ENCODE results near the gene NPDC1.

NPDC1 gene

GRCh38 chr9:137046088-137046787 lies at the start of gene NPDC1:
TSS of gene NPDC1 (minus strand) at chr9:137046177. CDS start at chr9:137045989, 188 bp downstream.
- DNase-seq (ENCODE audit: low read depth), result no peak

DNA sequence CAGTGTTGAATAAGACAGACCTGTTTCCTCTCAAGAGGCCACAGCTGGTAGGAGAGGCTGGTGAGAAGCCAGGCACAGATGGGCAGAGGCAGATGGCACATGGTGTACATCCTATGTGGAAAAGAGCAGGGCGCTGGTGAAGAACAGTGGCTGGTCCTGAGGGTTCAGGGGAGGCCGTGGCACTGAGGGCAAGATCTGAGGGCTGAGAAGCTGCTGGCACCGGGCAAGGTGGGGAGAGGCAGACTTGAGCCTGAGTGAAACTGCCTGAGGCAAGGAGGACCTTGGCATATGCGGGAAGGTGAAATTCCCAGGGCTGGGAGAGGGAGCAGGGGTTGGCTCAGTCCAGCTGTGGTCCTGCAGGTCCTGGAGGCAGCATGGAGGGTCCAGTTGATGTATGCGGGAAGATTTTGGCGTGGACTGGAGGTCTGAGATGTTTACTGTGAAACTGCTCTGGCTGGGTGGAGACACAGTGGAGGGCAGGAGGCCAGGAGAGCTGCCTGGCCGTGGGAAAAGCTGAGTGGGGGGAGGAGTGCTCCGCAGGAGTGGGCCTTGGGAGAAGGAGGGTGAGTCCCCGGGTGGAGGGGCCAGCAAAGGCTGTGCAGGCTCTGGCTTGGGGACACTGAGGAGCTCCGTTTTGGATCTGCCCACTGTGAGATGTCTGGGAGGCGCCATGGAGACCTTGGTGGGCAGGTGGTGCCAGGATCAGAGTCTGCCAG lies 43.4 kb upstream of the NPDC1 start:
- no peak for DNase-seq (ENCODE audit: low read depth)

DNA sequence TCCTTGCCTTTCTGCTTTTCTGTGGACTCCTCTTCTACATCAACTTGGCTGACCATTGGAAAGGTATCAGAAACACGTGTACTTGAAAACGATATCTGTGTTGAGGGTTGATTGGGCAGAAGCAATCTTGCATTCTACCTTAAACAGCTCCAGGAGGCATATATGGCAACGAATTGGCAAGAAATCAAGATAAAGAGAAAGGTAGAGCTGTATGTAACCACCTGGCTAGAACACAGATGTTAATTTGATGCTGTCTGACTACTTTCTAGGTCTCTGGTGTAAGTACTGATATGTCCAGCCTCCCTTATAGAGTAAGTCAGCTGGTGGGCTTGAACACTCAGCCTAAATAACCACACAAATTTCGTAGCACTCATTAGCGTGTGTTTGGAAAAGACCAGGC lies 42.1 kb upstream of the NPDC1 start:
- DNase-seq (ENCODE audit: low read depth), result no peak

DNA sequence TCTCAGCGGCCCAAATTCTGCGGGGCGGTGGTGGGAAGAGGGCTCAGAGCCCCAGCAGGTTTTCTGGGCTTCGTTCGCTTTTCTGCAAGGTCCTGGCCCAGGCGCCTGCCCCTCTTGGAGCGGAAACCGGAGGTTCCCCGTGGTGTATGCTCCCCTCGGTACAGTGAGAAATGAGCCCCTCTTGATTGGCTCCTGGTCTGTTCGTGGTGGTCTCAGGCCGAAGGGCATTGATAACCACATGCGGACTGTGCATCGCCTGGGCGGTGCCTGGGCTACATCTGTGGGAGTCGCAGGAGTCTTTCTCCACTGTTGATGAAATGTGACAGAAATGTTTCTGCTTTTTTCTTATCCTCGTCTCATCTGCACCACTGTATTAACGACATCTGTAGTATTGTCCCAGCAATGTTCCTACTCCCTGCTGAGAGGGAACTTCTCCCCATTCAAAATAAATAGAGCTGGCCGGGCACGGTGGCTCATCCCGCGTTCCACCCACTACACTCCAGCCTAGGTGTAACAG lies 41.5 kb upstream of the NPDC1 start:
- DNase-seq (ENCODE audit: low read depth), result no peak

DNA sequence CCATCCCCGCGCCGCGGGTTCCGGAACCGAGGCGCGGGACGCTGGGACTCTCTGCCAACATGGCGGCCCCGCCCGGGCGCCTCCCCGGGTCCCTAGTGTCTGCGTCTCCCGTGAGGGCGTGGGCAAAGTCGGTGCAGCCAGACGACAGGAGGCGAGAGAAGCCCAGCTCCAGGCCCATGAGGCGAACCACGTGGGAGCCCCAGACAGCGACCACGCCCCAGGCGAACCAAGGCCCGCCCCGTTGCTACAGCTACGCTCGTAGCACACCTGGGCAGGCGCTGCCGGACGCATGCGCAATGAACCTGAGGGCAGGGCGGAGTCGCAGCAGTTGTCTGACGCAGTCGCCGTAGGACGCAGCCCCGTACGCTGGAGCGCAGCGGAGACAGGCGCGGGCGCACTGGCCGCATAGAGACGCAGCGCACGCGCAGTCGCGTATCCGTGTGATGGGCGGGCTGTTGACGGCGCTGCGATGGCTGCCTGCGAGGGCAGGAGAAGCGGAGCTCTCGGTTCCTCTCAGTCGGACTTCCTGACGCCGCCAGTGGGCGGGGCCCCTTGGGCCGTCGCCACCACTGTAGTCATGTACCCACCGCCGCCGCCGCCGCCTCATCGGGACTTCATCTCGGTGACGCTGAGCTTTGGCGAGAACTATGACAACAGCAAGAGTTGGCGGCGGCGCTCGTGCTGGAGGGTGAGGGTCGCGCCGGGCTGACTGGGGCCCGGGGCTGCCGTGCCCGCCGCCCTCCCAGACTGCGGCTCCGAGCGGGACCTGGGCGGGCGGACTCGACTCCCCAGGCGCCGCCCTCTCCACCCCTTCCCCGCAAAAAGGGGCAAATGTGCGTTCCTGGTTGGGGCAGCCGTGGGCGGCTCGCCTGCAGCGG lies 40.8 kb upstream of the NPDC1 start, which contains the start of gene MAN1B1:
MAN1B1 (plus strand) TSS at position 455 of the 878 bp plus-strand sequence; CDS start at position 470, 15 bp downstream.
- DNase-seq (ENCODE audit: low read depth), result peak; percentile 91

GRCh38 chr9:137085920-137086530 lies 40.0 kb upstream of the NPDC1 start:
- no peak for DNase-seq (ENCODE audit: low read depth)

- no peak for DNase-seq (ENCODE audit: low read depth)
These were observed 38.5 kb upstream of the NPDC1 start for GRCh38 chr9:137084526-137084925.

DNA sequence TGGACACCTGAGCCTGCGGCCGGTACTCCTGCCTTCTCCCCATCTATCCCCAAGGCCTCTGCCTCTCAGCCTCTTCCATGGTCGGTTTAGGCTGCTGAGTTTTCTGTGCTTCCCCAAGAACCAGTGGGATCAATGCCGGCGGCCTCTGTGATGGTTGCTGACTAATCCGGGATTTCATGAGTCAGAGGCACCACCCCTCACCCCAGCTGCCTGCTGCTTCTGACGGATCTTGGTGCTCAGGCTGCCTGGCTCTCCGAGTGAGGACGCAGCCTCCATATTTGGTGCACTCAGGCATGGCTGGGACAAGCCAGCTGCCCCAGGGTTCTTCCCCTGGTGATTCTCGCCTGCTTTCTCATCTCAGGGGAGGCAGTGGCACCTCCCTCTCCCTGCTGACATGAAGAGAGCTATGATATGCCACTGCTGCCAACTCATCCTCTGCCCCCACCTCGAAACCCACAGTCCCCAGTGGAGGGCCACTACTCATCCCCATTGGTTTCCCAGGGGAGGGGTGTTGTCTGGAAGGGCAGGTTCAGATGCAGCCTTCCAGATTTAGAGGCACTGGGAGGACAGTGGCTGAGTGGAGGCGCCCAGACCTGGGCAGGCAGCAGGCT lies 37.5 kb upstream of the NPDC1 start:
- DNase-seq (ENCODE audit: low read depth), result peak; percentile 84

GRCh38 chr9:137082925-137083290 lies 36.9 kb upstream of the NPDC1 start:
- DNase-seq (ENCODE audit: low read depth), result no peak

DNA sequence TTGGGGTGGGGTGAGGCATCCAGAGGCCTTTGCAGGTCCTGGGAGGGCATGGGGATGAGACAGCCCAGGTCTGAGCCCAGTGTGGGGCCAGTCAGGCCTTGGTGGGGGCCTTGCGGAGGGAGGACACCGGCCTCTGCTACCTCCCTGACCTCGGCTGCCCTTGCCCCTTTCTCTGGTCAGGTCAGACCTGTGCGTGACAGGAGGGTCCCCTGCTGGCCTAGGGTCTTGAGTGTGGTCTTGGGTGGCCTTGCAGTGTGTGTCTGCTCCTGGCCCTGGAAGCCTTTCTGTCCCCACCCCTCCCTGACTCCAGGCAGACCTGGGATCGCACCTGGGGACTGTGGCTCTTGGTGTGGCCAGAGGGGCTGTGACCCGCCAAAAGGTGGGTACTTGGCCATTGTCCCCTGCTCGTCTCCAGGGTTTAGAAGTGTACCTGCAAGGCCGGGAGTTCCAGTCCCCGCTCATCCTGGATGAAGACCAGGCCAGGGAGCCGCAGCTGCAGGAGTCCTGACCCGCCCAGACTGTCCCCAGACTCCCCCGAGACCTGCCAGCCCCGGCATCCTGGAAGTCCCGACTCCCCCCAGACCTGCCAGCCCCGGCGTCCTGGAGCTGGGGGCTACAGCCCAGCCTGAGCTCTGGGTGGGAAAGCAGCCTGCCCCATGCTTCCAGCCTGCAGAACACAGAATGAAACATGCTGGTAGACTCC lies 36.4 kb upstream of the NPDC1 start:
- no peak for DNase-seq (ENCODE audit: low read depth)

DNA sequence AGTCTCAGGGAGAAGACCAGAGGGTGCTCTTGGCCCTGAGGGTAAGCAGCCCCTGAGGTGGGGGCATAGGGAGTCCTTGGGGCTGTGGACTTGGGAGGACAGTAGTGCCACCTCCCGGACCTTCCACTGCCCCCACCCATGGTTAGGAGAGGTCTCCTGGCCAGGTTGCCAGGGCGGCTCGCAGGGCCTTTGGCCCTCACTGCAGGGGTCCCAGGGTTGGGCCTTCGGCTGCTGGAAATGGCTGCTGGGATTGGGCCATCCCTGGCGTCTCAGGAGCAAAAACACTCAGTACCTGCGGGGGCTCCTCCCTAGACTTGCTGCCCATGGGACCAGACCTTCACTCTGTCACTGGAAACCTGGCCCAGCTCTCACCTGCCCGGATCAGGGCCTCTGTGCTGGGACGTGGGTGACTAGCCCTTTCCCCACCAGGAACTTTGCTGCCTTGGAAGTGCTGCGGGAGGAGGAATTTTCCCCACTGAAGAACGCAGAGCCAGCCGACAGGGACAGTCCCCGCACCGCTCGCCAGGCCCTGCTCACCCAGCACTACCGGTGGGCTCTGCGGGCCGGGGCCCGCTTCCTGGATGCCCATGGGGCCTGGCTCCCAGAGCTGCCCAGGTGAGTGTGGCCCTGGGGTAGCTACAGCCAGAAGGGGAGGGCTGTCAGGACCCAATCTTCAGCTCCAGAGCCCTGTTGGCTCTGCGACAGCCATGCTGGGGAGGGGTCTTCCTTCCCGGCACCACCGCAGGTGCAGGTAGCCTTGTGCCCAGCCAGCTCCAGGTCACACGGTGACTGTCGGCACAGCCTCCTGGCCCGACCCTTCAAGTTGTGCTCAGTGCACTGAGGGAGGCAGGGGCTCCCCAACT lies 34.5 kb upstream of the NPDC1 start:
- DNase-seq (ENCODE audit: low read depth), result no peak

GRCh38 chr9:137079401-137079787 lies 33.4 kb upstream of the NPDC1 start:
- no peak for DNase-seq (ENCODE audit: low read depth)

DNA sequence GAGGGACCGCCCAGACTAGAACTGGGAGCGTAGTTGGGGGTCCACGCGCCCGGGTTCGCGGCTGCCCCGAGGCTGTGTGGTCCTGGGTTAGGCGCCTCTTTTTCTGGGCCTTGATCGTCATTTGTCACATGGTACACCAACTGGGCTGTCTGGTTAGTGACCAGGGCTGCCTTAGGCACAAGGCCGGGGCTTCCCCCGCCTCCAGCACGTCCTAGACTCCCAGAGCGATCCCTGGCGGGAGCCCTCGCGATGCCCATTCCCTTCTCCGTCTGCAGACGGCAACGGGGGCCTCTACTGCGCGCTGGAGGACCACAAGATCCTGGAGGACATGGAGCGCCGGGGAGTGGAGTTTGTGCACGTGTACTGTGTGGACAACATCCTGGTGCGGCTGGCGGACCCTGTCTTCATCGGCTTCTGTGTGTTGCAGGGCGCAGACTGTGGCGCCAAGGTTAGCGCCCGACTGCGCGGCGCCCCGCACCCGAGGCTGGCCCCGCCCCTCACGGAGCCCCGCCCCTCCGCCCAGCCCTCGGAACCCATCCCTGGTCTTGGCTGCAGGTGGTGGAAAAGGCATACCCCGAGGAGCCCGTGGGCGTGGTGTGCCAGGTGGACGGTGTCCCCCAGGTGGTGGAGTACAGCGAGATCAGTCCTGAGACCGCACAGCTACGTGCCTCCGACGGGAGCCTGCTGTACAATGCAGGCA lies 32.9 kb upstream of the NPDC1 start:
- DNase-seq (ENCODE audit: low read depth), result no peak

- DNase-seq (ENCODE audit: low read depth), result no peak
These were observed 32.0 kb upstream of the NPDC1 start for GRCh38 chr9:137077758-137078693.

DNA sequence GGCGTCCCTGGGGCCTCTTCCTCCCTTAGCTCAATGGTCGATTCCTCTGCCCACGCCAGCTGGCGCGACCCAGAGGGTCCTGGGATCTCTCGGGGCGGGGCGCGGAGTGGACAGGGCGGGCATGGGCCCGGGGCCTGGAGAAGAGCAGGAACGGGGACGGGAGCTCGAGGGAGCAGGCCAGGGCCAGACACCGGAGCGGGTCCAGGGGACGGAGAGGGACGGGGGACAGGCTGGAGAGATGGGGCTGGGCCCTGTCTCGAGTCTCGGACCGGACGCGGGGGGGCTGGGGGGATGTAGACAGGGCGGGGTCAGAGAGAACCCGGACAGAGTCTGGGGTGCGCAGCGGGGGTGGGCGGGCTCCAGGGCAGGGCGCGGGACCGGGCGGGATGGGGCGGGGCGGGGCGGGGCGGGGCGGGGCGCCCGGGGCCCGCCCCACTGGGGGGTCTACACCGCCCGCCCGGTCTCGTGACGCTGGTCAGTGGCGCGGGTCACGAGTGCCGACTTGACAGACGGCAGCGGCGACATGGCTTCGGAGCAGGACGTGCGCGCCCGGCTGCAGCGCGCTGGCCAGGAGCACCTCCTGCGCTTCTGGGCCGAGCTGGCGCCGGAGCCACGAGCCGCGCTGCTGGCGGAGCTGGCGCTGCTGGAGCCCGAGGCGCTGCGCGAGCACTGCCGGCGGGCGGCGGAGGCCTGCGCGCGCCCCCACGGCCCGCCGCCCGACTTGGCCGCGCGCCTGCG lies 31.2 kb upstream of the NPDC1 start, which contains the start of gene UAP1L1:
UAP1L1 (plus strand) TSS at position 508 of the 738 bp plus-strand sequence; CDS start at position 524, 16 bp downstream.
- no peak for DNase-seq (ENCODE audit: low read depth)

- DNase-seq (ENCODE audit: low read depth), result no peak
These were observed 30.6 kb upstream of the NPDC1 start for GRCh38 chr9:137076636-137077009.

DNA sequence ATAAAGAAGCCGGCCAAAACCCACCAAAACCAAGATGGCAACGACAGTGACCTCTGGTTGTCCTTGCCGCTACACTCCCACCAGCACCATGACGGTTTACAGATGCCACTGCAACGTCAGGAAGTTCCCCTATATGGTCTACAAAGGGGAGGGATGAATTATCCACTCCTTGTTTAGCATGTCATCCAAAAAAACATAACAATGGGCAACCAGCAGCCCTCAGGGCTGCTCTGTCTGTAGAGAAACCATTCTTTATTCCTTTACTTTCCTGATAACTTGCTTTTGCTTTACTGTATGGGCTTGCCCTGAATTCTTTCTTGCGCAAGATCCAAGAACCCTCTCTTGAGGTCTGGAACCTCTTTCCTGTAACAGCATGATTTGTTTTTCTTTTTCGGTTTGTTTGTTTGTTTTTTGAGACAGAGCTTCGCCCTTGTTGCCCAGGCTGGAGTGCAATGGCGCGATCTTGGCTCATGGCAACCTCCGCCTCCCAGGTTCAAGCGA lies 29.3 kb upstream of the NPDC1 start:
- no peak for DNase-seq (ENCODE audit: low read depth)
